ENCODE data around the gene TPM2. TPM values are rescaled to one million over a fixed set of nuclear protein-coding genes. Genes with fewer than 3 reads are reported as not detected.
A peak's percentile ranks its signal among the peaks of the same experiment; 100 is the strongest.

The TPM2 gene
- total and polyA plus RNA-seq, 7 donors, result 49.9 to 8,131 (median 3,590) TPM

GRCh38 chr9:35679766-35680330 lies 9.9 kb downstream of the TPM2 start:
- Histone ChIP-seq H3K27me3 (no peaks in the 10 kb centered on the region), H3K4me3 (no peak overlapping the region), H3K36me3 (peaks cover 26 to 32% (median 26%) of the 10 kb centered on the region in 4 donors), H3K27ac (peak overlapping the region; percentile 95 to 100 (median 98)), H3K4me1 (peaks cover 0 to 50% (median 47%) of the 10 kb centered on the region in 4 donors), H3K9me3 (no peaks in the 10 kb centered on the region)
- TF ChIP-seq EP300 (IDR thresholded peaks at IDR 0.05) (no peak), POLR2AphosphoS5 (IDR thresholded peaks at IDR 0.05) (peak in 3 of 4 donors; percentile 11 to 87 (median 85))
- intact Hi-C loops (cut with DNase I), result no loop called here
- DNase-seq, result no peak
- WGBS, 2 donors, result 93 to 94% methylated on average over 8 of the region's 8 CpGs

- no peaks in the 10 kb centered on the region for H3K27me3 ChIP-seq
- H3K9me3 ChIP-seq, result no peaks in the 10 kb centered on the region
- DNase-seq, result no peak
- H3K27ac ChIP-seq, result peak overlapping the region; percentile 95 to 100 (median 98)
- no peak overlapping the region for H3K4me3 ChIP-seq
- WGBS, 2 donors, result 91 to 94% methylated on average over 5 of the region's 5 CpGs
- peaks cover 18 to 25% (median 20%) of the 10 kb centered on the region in 4 donors for H3K36me3 ChIP-seq
- TF ChIP-seq POLR2A (IDR thresholded peaks at IDR 0.05) (no peak), CTCF (IDR thresholded peaks at IDR 0.05) (no peak), POLR2AphosphoS5 (IDR thresholded peaks at IDR 0.05) (peak in 3 of 4 donors; percentile 16 to 72 (median 65))
- peaks cover 0 to 45% (median 41%) of the 10 kb centered on the region in 4 donors for H3K4me1 ChIP-seq
- intact Hi-C loops (cut with DNase I), result no loop called here
Observed at GRCh38 chr9:35679091-35679490, 10.6 kb downstream of the TPM2 start.

GRCh38 chr9:35675732-35676392 lies 13.9 kb downstream of the TPM2 start:
- Histone ChIP-seq H3K4me1 (peaks cover 0 to 28% (median 26%) of the 10 kb centered on the region in 4 donors), H3K27me3 (no peaks in the 10 kb centered on the region), H3K36me3 (no peaks in the 10 kb centered on the region), H3K4me3 (peak overlapping the region; percentile 37 to 56 (median 48)), H3K27ac (peak overlapping the region in 3 of 4 donors; percentile 13 to 52 (median 28)), H3K9me3 (no peaks in the 10 kb centered on the region)
- TF ChIP-seq POLR2AphosphoS5 (IDR thresholded peaks at IDR 0.05), result peak in 2 of 4 donors; percentile 18 to 25
- no peak for TF ChIP-seq EP300 (IDR thresholded peaks at IDR 0.05)
- 10% methylated on average over 51 of the region's 51 CpGs for WGBS, 2 donors
- no peak for DNase-seq
- intact Hi-C loops (cut with DNase I), result loop anchor here (1.0 kb wide), 1 partner anchor 10 kb away; no protein-coding TSS in a partner anchor

GRCh38 chr9:35675204-35675603 lies 14.5 kb downstream of the TPM2 start:
- no peak for TF ChIP-seq EP300 (IDR thresholded peaks at IDR 0.05)
- no peak for TF ChIP-seq POLR2AphosphoS5 (IDR thresholded peaks at IDR 0.05)
- TF ChIP-seq POLR2A (IDR thresholded peaks at IDR 0.05), result no peak
- TF ChIP-seq CTCF (IDR thresholded peaks at IDR 0.05), result no peak
- DNase-seq, result no peak
- Histone ChIP-seq H3K4me3 (peak overlapping the region; percentile 37 to 56 (median 48)), H3K27ac (peak overlapping the region in 1 of 4 donors; percentile 52), H3K9me3 (no peaks in the 10 kb centered on the region), H3K4me1 (peaks cover 0 to 28% (median 26%) of the 10 kb centered on the region in 4 donors), H3K27me3 (no peaks in the 10 kb centered on the region), H3K36me3 (no peaks in the 10 kb centered on the region)
- WGBS, 2 donors, result 32 to 45% methylated on average over 13 of the region's 13 CpGs
- intact Hi-C loops (cut with DNase I), result loop anchor here (1.0 kb wide), 1 partner anchor 9 kb away; no protein-coding TSS in a partner anchor

- H3K36me3 ChIP-seq, result no peaks in the 10 kb centered on the region
- DNase-seq, result no peak
- TF ChIP-seq POLR2AphosphoS5 (IDR thresholded peaks at IDR 0.05) (no peak), EP300 (IDR thresholded peaks at IDR 0.05) (no peak), POLR2A (IDR thresholded peaks at IDR 0.05) (no peak), CTCF (IDR thresholded peaks at IDR 0.05) (no peak)
- peak overlapping the region; percentile 12 to 64 (median 54) for H3K27ac ChIP-seq
- 62 to 81% methylated on average over 3 of the region's 3 CpGs for WGBS, 2 donors
- no peaks in the 10 kb centered on the region for H3K9me3 ChIP-seq
- intact Hi-C loops (cut with DNase I), result no loop called here
- H3K4me3 ChIP-seq, result no peak overlapping the region
- H3K4me1 ChIP-seq, result peaks cover 0 to 28% (median 26%) of the 10 kb centered on the region in 4 donors
- H3K27me3 ChIP-seq, result no peaks in the 10 kb centered on the region
Observed at GRCh38 chr9:35674025-35674361, 15.7 kb downstream of the TPM2 start.

Data from sigmoid colon (tissue), 7 donors.